Spinal cord (tissue), 10 donors: Measurements from ENCODE around the gene DYRK3. TPM values are rescaled to one million over a fixed set of nuclear protein-coding genes. Genes with fewer than 3 reads are reported as not detected.
A peak's percentile ranks its signal among the peaks of the same experiment; 100 is the strongest.

Experiments used
- DNase-seq, 6 donors: peaks; one replicate each; pipeline versions ENCODE4 v3.0.0 to v3.0.0-alpha.2; 2013 to 2015; ENCODE audit warnings: low spot score in 6 of 6, low read depth in 4 of 6
- H3K27ac ChIP-seq: one replicate; pipeline ENCODE4 v1.5.1; 2013; ENCODE audit warnings: low read depth, low read length, control low read depth
- H3K27me3 ChIP-seq: one replicate; pipeline ENCODE4 v1.6.1; 2013; ENCODE audit warnings: low read length; ENCODE audit not compliant: control insufficient read depth, insufficient read depth
- H3K36me3 ChIP-seq: one replicate; pipeline ENCODE4 v1.6.1; 2013; ENCODE audit warnings: low read length; ENCODE audit not compliant: control insufficient read depth, insufficient read depth
- H3K4me1 ChIP-seq: one replicate; pipeline ENCODE4 v1.6.1; 2013; ENCODE audit warnings: low read length; ENCODE audit not compliant: control insufficient read depth, insufficient read depth
- H3K4me3 ChIP-seq: one replicate; pipeline ENCODE4 v1.5.1; 2013; ENCODE audit warnings: low read depth, low read length, control low read depth
- H3K9me3 ChIP-seq: one replicate; pipeline ENCODE4 v1.6.1; 2013; ENCODE audit warnings: low read length; ENCODE audit not compliant: control insufficient read depth, insufficient read depth
- WGBS: methylation state at CpG from one replicate; pipeline ENCODE4 v1.1.5; 2013; ENCODE audit warnings: missing lambda C conversion rate; ENCODE audit not compliant: insufficient coverage; 5-methylcytosine and 5-hydroxymethylcytosine counted together
- polyA plus RNA-seq, 2 donors: library from polyadenylated mRNA; unstranded; fragments of 120-200 nt; gene quantifications; one replicate each; pipeline ENCODE4 v1.2.1, GENCODE V29; 2013; ENCODE audit not compliant: insufficient read length in 2 of 2
- total RNA-seq, 2 donors: library from RNA; depleted of rRNA in 1 of 2; stranded (reverse); fragments of 120-200 nt in 1 of 2; fragments of >200 nt in 1 of 2; gene quantifications; one replicate each; pipeline versions ENCODE4 v1.2.3 to v1.2.4, GENCODE V29; 2013 to 2014
- donor health status: healthy.

Gene DYRK3
- total and polyA plus RNA-seq, 4 donors, result 8.3 to 10.9 (median 9.9) TPM

DNA sequence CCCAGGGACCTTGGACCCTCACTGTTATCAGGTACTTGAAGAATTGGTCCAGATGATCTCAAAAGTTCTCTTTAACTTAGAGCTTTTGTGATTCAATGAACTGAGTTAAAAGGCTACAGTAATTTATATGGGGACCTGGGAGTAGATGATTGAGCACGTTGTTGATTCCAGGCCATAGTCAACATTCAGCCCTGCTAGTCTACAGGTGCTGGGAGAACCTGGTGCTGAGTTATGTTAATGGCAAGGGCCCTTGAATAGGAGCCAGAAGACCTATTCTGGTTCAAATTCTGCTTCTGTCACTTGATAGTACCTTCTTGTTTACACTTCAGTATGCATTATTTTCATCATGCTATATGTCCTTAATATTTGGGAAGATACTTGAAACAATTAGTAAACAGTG is 11.2 kb downstream of the DYRK3 start:
- Histone ChIP-seq H3K4me1 (no peaks in the 10 kb centered on the region), H3K27me3 (no peaks in the 10 kb centered on the region), H3K27ac (no peak overlapping the region), H3K9me3 (no peaks in the 10 kb centered on the region), H3K36me3 (peaks cover 6% of the 10 kb centered on the region), H3K4me3 (no peak overlapping the region)
- DNase-seq, result no peak
- WGBS, result 83% methylated on average over 1 of the region's 1 CpG

DNA sequence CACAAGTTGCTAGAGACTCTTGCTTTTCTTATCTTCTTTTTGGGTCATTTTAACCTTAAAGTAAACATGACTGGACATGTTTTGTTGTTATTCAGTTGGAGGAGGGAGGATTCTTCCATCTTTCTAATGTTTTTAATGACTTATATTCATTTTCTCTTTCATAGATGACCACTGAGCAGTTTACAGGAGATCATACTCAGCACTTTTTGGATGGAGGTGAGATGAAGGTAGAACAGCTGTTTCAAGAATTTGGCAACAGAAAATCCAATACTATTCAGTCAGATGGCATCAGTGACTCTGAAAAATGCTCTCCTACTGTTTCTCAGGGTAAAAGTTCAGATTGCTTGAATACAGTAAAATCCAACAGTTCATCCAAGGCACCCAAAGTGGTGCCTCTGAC is 11.9 kb downstream of the DYRK3 start:
- Histone ChIP-seq H3K9me3 (no peaks in the 10 kb centered on the region), H3K4me3 (no peak overlapping the region), H3K27ac (no peak overlapping the region), H3K36me3 (peaks cover 6% of the 10 kb centered on the region), H3K4me1 (no peaks in the 10 kb centered on the region), H3K27me3 (no peaks in the 10 kb centered on the region)
- DNase-seq, result no peak

DNA sequence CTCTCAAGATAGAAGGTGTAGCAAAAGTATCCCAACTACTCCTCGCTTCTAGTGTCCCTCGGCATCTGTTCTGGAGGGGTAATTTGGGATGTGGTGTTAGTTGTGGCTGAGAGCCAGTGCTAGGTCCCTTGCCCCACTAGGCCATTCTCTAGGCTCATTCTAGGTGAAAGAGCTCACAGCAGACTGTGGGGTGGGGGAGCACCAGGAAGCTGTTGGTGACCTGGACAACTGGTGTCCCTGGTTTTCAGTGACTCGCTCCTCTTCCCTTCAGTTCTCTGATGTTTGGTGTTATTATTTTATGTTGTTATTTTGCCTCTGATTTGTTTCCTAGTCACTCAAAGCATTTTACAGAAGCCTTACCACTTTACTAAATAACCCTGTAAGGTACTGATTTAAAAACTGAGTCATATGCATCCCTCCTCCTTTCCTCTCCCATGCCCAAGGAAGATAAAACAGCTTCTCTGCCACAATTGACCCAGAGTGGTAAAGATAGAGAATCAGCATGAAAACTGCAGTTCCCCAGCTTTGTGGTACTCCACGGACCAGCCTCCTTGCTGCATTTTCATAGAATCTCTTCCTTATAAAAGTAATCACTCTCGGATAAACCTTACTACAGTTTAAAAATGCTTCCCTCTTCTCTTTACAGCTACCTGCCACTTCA is 14.1 kb downstream of the DYRK3 start:
- 85% methylated on average over 2 of the region's 5 CpGs for WGBS
- Histone ChIP-seq H3K27ac (no peak overlapping the region), H3K9me3 (no peaks in the 10 kb centered on the region), H3K4me3 (no peak overlapping the region), H3K4me1 (peaks cover 4% of the 10 kb centered on the region), H3K36me3 (peaks cover 9% of the 10 kb centered on the region), H3K27me3 (no peaks in the 10 kb centered on the region)
- no peak for DNase-seq

DNA sequence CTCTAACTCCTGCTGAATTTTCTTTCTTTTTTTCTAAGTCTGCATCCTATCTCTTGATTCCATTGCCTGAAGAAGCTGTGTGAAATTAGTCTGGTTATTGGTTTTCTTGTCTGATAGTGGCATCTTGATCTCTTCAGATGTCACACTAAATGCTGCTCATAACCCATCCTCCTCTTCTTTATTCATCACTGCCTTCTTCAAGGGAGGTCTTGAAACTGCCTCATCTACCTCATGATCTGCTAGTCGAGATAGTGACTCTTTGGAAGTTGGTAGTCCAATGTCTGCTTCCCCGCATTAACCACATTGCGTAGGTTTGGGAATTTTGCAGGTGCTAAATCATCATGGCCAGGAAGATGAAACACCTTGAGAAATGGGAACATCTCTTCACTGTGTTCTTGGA is 15.7 kb downstream of the DYRK3 start:
- H3K36me3 ChIP-seq, result peaks cover 9% of the 10 kb centered on the region
- DNase-seq, result no peak
- WGBS, result 100% methylated on average over 3 of the region's 3 CpGs
- H3K4me1 ChIP-seq, result peaks cover 10% of the 10 kb centered on the region
- H3K27me3 ChIP-seq, result no peaks in the 10 kb centered on the region
- no peaks in the 10 kb centered on the region for H3K9me3 ChIP-seq
- H3K27ac ChIP-seq, result no peak overlapping the region
- H3K4me3 ChIP-seq, result no peak overlapping the region

DNA sequence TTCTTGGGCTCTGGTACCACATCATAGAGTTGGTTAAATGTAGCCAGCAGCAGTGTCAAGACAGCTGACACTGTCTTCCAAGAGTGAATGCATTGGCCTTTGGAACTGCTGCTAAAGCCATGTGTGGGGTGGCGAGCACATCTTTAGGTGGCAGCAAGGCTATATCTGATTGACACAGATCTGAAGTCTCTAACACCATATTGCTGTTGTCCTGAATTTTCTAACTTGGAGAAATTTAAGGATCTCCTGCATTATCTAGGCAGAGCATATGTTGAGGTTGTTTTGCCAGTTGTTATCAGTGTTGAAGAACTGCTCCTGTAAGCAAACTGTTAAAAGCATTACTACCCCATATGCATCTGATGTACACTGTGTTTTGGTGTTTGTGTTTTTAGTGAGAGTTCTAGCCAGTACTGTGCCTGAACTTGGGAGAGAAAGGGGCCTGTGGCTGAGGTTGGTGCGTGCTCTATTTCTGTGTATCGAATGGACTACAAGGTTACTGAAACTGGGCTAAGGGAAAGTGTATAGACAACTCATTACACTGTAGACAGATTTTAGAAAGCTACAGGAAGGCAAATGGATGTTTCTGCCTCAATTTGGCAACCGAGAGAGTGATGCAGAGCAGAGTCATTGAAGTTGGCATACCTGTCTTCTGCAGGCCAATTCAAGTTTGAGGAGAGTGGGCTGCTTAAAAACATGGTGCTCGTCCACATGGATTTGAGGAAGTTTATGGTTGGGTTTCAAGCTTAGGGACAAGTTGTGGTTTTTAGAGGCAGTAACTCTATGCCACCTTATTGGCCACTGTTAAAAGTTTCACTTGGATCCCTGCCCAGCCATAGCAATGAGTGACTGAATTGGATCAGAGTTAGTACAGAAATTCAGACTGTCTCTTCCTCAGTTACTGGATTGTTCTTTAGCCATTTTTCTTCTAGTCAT is 16.9 kb downstream of the DYRK3 start:
- Histone ChIP-seq H3K27me3 (no peaks in the 10 kb centered on the region), H3K9me3 (no peaks in the 10 kb centered on the region), H3K36me3 (peaks cover 9% of the 10 kb centered on the region), H3K4me1 (peaks cover 10% of the 10 kb centered on the region), H3K27ac (no peak overlapping the region), H3K4me3 (no peak overlapping the region)
- WGBS, result 93% methylated on average over 4 of the region's 5 CpGs
- peak in 2 of 6 donors; percentile 24 to 36 for DNase-seq

DNA sequence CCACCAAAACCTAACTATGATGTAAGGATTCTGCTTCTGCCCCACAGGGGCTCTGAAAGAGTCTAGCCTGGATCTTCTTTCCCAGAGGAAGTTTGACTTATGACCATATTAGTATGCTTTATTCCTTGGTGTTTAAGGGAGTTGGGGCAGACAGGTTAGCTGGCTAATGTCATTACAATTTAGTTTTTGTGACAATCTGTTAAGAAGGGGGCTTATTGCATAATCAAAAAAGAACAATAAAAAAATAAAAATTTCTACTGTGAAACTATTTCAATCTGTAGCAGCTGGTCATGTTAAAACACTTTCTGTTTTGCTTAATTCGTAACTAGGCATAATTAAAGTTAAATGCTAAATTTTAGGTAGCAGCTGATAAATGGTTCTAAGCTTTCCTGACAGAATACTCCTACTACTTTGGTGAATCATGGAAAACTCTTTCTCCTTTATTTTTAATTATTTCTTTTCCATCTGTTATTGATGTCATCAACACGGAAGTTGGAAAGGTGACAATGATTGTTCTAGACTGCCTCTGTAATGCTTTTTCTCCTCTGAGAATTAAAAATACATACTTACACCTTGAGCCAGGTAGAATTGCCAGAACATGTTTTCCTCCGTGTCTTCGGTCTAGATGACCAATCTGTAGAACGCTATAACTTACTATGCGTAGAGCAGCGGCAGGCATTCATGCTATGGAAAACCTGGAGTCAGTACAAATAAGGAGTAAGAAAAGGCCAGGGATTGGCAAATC is 18.6 kb downstream of the DYRK3 start:
- Histone ChIP-seq H3K4me3 (no peak overlapping the region), H3K27ac (no peak overlapping the region)
- WGBS, result 84% methylated on average over 5 of the region's 7 CpGs

DNA sequence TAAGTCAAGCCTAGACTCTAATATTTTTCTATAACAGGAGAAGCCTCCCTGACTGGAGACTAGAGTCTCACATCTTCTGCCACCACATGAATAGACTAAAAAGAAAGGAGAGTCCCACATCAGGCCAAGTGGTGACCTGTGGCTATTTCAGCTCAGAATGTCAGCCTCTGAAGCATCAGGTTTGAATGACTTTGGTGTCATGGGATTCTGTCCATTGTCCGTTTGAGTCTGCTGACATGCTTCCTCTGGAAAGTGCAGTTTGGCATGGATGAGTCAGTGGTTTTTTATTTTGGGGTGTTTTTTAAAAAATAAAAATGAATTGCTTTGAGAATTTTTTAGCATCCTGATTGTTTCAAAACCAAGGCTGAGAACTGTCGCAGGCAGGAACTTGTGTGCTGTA is 19.5 kb downstream of the DYRK3 start:
- peaks cover 8% of the 10 kb centered on the region for H3K27me3 ChIP-seq
- H3K27ac ChIP-seq, result no peak overlapping the region
- no peak for DNase-seq
- peaks cover 27% of the 10 kb centered on the region for H3K4me1 ChIP-seq
- H3K9me3 ChIP-seq, result no peaks in the 10 kb centered on the region
- H3K4me3 ChIP-seq, result no peak overlapping the region
- 67% methylated on average over 2 of the region's 2 CpGs for WGBS
- H3K36me3 ChIP-seq, result peaks cover 3% of the 10 kb centered on the region

More for the DNA sequence above, 18.6 kb downstream of the DYRK3 start:
- no peak for DNase-seq
- H3K9me3 ChIP-seq, result no peaks in the 10 kb centered on the region
- H3K27me3 ChIP-seq, result peaks cover 8% of the 10 kb centered on the region
- peaks cover 19% of the 10 kb centered on the region for H3K4me1 ChIP-seq
- H3K36me3 ChIP-seq, result peaks cover 3% of the 10 kb centered on the region

DNA sequence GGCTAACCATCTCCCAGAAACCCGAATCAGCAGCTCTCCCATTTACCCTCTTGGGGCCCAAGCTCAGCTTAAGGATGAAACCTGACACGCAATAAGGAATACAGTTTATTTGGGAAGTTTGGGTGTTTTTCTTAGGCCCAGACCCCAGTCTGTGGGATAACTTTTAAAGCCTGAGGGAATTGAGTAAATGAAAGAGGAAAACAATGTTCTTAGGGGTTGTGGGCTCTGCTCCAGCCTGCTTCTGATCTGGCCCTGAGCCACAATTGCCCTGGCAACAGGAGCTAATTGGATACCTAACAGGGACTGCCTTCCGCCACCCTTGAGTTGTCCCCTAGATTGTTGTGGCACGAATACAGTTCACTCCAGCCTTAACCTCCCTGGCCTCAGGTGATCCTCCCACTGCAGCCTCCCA is 20.1 kb downstream of the DYRK3 start:
- peaks cover 8% of the 10 kb centered on the region for H3K27me3 ChIP-seq
- no peaks in the 10 kb centered on the region for H3K9me3 ChIP-seq
- peak in 2 of 6 donors; percentile 63 to 68 for DNase-seq
- no peak overlapping the region for H3K4me3 ChIP-seq
- H3K4me1 ChIP-seq, result peaks cover 27% of the 10 kb centered on the region
- no peak overlapping the region for H3K27ac ChIP-seq
- peaks cover 3% of the 10 kb centered on the region for H3K36me3 ChIP-seq
- WGBS, result 41% methylated on average over 3 of the region's 4 CpGs

DNA sequence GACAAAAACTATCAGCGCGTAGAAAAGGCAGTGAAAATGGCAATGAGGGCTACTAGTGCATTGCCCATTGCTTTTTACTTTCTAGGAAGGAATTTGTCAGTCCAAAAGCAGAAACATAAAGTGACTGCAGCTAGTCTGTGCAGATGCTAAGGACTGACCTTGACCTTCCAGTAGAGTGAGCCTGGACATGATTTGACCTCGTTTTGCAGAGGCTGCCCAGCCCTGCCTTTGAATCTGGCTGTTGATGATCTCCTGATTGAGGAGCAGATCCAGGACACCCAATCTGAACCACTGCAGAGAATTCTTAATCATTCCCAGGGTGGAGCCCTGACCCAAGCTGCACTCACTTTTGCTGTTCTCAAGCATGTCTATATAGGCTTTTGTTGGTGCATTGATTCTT is 21.6 kb downstream of the DYRK3 start:
- WGBS, result 92% methylated on average over 3 of the region's 3 CpGs
- peaks cover 27% of the 10 kb centered on the region for H3K4me1 ChIP-seq
- H3K27ac ChIP-seq, result no peak overlapping the region
- peaks cover 9% of the 10 kb centered on the region for H3K27me3 ChIP-seq
- no peak overlapping the region for H3K4me3 ChIP-seq
- no peak for DNase-seq
- H3K9me3 ChIP-seq, result no peaks in the 10 kb centered on the region
- peaks cover 3% of the 10 kb centered on the region for H3K36me3 ChIP-seq
